Measurements from ENCODE around the gene SDK1. TPM values are rescaled to one million over a fixed set of nuclear protein-coding genes. Genes with fewer than 3 reads are reported as not detected.

The SDK1 gene
- total and polyA plus RNA-seq, 2 of the 8 experiments (the other 6 are each of a cell fraction or from before 2014, with no cell fraction given), result 3.3 to 7.2 TPM

DNA sequence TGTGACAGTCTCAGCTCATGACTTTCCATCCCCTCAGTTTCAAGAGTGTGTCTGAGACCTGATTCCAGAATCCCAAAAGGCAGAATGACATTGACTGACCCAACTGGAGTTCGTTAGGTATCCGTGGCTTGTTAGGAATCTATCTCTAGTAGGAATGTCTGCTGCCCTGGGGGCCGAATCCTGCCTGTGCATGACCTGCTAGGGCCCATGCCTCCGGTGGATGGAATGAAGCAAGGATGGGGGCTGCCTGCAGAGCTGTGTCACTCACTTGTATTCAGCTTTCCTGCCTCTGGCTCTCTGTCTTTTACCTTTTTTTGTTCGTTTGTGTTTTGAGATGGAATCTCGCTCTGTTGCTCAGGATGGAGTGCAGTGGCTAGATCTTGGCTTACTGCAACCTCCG lies 129.5 kb downstream of the SDK1 start (continued):
- TF ChIP-seq, protein P1, sequence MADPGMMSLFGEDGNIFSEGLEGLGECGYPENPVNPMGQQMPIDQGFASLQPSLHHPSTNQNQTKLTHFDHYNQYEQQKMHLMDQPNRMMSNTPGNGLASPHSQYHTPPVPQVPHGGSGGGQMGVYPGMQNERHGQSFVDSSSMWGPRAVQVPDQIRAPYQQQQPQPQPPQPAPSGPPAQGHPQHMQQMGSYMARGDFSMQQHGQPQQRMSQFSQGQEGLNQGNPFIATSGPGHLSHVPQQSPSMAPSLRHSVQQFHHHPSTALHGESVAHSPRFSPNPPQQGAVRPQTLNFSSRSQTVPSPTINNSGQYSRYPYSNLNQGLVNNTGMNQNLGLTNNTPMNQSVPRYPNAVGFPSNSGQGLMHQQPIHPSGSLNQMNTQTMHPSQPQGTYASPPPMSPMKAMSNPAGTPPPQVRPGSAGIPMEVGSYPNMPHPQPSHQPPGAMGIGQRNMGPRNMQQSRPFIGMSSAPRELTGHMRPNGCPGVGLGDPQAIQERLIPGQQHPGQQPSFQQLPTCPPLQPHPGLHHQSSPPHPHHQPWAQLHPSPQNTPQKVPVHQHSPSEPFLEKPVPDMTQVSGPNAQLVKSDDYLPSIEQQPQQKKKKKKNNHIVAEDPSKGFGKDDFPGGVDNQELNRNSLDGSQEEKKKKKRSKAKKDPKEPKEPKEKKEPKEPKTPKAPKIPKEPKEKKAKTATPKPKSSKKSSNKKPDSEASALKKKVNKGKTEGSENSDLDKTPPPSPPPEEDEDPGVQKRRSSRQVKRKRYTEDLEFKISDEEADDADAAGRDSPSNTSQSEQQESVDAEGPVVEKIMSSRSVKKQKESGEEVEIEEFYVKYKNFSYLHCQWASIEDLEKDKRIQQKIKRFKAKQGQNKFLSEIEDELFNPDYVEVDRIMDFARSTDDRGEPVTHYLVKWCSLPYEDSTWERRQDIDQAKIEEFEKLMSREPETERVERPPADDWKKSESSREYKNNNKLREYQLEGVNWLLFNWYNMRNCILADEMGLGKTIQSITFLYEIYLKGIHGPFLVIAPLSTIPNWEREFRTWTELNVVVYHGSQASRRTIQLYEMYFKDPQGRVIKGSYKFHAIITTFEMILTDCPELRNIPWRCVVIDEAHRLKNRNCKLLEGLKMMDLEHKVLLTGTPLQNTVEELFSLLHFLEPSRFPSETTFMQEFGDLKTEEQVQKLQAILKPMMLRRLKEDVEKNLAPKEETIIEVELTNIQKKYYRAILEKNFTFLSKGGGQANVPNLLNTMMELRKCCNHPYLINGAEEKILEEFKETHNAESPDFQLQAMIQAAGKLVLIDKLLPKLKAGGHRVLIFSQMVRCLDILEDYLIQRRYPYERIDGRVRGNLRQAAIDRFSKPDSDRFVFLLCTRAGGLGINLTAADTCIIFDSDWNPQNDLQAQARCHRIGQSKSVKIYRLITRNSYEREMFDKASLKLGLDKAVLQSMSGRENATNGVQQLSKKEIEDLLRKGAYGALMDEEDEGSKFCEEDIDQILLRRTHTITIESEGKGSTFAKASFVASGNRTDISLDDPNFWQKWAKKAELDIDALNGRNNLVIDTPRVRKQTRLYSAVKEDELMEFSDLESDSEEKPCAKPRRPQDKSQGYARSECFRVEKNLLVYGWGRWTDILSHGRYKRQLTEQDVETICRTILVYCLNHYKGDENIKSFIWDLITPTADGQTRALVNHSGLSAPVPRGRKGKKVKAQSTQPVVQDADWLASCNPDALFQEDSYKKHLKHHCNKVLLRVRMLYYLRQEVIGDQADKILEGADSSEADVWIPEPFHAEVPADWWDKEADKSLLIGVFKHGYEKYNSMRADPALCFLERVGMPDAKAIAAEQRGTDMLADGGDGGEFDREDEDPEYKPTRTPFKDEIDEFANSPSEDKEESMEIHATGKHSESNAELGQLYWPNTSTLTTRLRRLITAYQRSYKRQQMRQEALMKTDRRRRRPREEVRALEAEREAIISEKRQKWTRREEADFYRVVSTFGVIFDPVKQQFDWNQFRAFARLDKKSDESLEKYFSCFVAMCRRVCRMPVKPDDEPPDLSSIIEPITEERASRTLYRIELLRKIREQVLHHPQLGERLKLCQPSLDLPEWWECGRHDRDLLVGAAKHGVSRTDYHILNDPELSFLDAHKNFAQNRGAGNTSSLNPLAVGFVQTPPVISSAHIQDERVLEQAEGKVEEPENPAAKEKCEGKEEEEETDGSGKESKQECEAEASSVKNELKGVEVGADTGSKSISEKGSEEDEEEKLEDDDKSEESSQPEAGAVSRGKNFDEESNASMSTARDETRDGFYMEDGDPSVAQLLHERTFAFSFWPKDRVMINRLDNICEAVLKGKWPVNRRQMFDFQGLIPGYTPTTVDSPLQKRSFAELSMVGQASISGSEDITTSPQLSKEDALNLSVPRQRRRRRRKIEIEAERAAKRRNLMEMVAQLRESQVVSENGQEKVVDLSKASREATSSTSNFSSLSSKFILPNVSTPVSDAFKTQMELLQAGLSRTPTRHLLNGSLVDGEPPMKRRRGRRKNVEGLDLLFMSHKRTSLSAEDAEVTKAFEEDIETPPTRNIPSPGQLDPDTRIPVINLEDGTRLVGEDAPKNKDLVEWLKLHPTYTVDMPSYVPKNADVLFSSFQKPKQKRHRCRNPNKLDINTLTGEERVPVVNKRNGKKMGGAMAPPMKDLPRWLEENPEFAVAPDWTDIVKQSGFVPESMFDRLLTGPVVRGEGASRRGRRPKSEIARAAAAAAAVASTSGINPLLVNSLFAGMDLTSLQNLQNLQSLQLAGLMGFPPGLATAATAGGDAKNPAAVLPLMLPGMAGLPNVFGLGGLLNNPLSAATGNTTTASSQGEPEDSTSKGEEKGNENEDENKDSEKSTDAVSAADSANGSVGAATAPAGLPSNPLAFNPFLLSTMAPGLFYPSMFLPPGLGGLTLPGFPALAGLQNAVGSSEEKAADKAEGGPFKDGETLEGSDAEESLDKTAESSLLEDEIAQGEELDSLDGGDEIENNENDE (IDR thresholded peaks at IDR 0.05; ENCODE audit: insufficient replicate concordance, low read length), result no peak
- TF ChIP-seq POLR2AphosphoS5 (IDR thresholded peaks at IDR 0.05; ENCODE audit: low read depth, low read length) (no peak), FOSL1 (IDR thresholded peaks at IDR 0.05; ENCODE audit: insufficient read depth, low read depth, low read length) (no peak), TEAD4 (IDR thresholded peaks at IDR 0.05; ENCODE audit: low read depth, low read length) (peak; percentile 90), RAD21 (IDR thresholded peaks at IDR 0.05 in 1 of 2, conservative IDR thresholded peaks at IDR 0.05 in 1 of 2; ENCODE audit: low read depth in 2 of 2, low read length in 2 of 2) (peak; percentile 22; a peak in 2 of 4 replicates)
- TF ChIP-seq, protein P2, sequence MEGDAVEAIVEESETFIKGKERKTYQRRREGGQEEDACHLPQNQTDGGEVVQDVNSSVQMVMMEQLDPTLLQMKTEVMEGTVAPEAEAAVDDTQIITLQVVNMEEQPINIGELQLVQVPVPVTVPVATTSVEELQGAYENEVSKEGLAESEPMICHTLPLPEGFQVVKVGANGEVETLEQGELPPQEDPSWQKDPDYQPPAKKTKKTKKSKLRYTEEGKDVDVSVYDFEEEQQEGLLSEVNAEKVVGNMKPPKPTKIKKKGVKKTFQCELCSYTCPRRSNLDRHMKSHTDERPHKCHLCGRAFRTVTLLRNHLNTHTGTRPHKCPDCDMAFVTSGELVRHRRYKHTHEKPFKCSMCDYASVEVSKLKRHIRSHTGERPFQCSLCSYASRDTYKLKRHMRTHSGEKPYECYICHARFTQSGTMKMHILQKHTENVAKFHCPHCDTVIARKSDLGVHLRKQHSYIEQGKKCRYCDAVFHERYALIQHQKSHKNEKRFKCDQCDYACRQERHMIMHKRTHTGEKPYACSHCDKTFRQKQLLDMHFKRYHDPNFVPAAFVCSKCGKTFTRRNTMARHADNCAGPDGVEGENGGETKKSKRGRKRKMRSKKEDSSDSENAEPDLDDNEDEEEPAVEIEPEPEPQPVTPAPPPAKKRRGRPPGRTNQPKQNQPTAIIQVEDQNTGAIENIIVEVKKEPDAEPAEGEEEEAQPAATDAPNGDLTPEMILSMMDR (IDR thresholded peaks at IDR 0.05; ENCODE audit: control extremely low read depth in 1 of 3, insufficient read depth in 1 of 3, low read depth in 1 of 3, low read length in 3 of 3), result peak; percentile 43 to 48 (median 43)
